ENCODE measurements around the gene CACHD1. TPM values are rescaled to one million over a fixed set of nuclear protein-coding genes. Genes with fewer than 3 reads are reported as not detected.

The CACHD1 gene
- polyA plus RNA-seq, 3 donors from 2014 or later: not detected

- Mint-ChIP-seq H3K4me1 (no peaks in the 10 kb centered on the region), H3K36me3 (no peaks in the 10 kb centered on the region), H3K4me3 (no peak overlapping the region), H3K27me3 (ENCODE audit: low read depth in 3 of 3) (peaks cover 0 to 7% (median 0%) of the 10 kb centered on the region in 3 donors), H3K9me3 (no peaks in the 10 kb centered on the region), H3K27ac (no peak overlapping the region)
- no peak for DNase-seq
Measured at GRCh38 chr1:64493831-64494230, 23.9 kb downstream of the CACHD1 start.

- no peaks in the 10 kb centered on the region for H3K4me1 Mint-ChIP-seq
- H3K9me3 Mint-ChIP-seq: no peaks in the 10 kb centered on the region
- H3K27ac Mint-ChIP-seq: no peak overlapping the region
- no peak for DNase-seq
- no peak overlapping the region for H3K4me3 Mint-ChIP-seq
- peaks cover 0 to 7% (median 0%) of the 10 kb centered on the region in 3 donors for H3K27me3 Mint-ChIP-seq (ENCODE audit: low read depth in 3 of 3)
- H3K36me3 Mint-ChIP-seq: no peaks in the 10 kb centered on the region
Measured at GRCh38 chr1:64494659-64495058, 24.7 kb downstream of the CACHD1 start.

GRCh38 chr1:64495878-64496277, 25.9 kb downstream of the CACHD1 start:
- H3K4me1 Mint-ChIP-seq: no peaks in the 10 kb centered on the region
- no peaks in the 10 kb centered on the region for H3K9me3 Mint-ChIP-seq
- H3K27me3 Mint-ChIP-seq (ENCODE audit: low read depth in 3 of 3): peaks cover 0 to 7% (median 1%) of the 10 kb centered on the region in 3 donors
- H3K27ac Mint-ChIP-seq: no peak overlapping the region
- H3K4me3 Mint-ChIP-seq: no peak overlapping the region
- H3K36me3 Mint-ChIP-seq: no peaks in the 10 kb centered on the region
- no peak for DNase-seq

GRCh38 chr1:64496606-64497005, 26.7 kb downstream of the CACHD1 start:
- no peak overlapping the region for H3K27ac Mint-ChIP-seq
- DNase-seq: no peak
- no peaks in the 10 kb centered on the region for H3K4me1 Mint-ChIP-seq
- no peaks in the 10 kb centered on the region for H3K36me3 Mint-ChIP-seq
- H3K9me3 Mint-ChIP-seq: no peaks in the 10 kb centered on the region
- H3K27me3 Mint-ChIP-seq (ENCODE audit: low read depth in 3 of 3): peaks cover 0 to 4% (median 4%) of the 10 kb centered on the region in 3 donors
- no peak overlapping the region for H3K4me3 Mint-ChIP-seq

- peaks cover 0 to 4% (median 3%) of the 10 kb centered on the region in 3 donors for H3K27me3 Mint-ChIP-seq (ENCODE audit: low read depth in 3 of 3)
Measured at GRCh38 chr1:64497088-64497883, 27.4 kb downstream of the CACHD1 start.

GRCh38 chr1:64498325-64498724, 28.4 kb downstream of the CACHD1 start:
- Mint-ChIP-seq H3K9me3 (no peaks in the 10 kb centered on the region), H3K27me3 (ENCODE audit: low read depth in 3 of 3) (peaks cover 0 to 4% (median 0%) of the 10 kb centered on the region in 3 donors), H3K27ac (no peak overlapping the region), H3K4me3 (no peak overlapping the region), H3K36me3 (no peaks in the 10 kb centered on the region), H3K4me1 (no peaks in the 10 kb centered on the region)
- DNase-seq: no peak

More at GRCh38 chr1:64497088-64497883, 27.4 kb downstream of the CACHD1 start:
- Mint-ChIP-seq H3K36me3 (no peaks in the 10 kb centered on the region), H3K4me3 (no peak overlapping the region), H3K27ac (no peak overlapping the region), H3K4me1 (no peaks in the 10 kb centered on the region), H3K9me3 (no peaks in the 10 kb centered on the region)
- no peak for DNase-seq

GRCh38 chr1:64499011-64499410, 29.1 kb downstream of the CACHD1 start:
- Mint-ChIP-seq H3K27ac (no peak overlapping the region), H3K4me1 (no peaks in the 10 kb centered on the region), H3K4me3 (no peak overlapping the region), H3K27me3 (ENCODE audit: low read depth in 3 of 3) (peaks cover 0 to 4% (median 2%) of the 10 kb centered on the region in 3 donors), H3K9me3 (no peaks in the 10 kb centered on the region), H3K36me3 (no peaks in the 10 kb centered on the region)
- DNase-seq: no peak

GRCh38 chr1:64499966-64500365, 30.0 kb downstream of the CACHD1 start:
- Mint-ChIP-seq H3K4me1 (peaks cover 3 to 5% of the 10 kb centered on the region in 2 donors), H3K36me3 (no peaks in the 10 kb centered on the region), H3K27ac (no peak overlapping the region), H3K27me3 (ENCODE audit: low read depth in 3 of 3) (peaks cover 0 to 5% (median 4%) of the 10 kb centered on the region in 3 donors), H3K9me3 (no peaks in the 10 kb centered on the region), H3K4me3 (no peak overlapping the region)
- no peak for DNase-seq

GRCh38 chr1:64502083-64502482, 32.2 kb downstream of the CACHD1 start:
- Mint-ChIP-seq H3K27ac (no peak overlapping the region), H3K27me3 (ENCODE audit: low read depth in 3 of 3) (peaks cover 4 to 8% (median 5%) of the 10 kb centered on the region in 3 donors), H3K4me3 (no peak overlapping the region)

GRCh38 chr1:64502931-64503330, 33.0 kb downstream of the CACHD1 start:
- H3K4me3 Mint-ChIP-seq: no peak overlapping the region
- no peaks in the 10 kb centered on the region for H3K36me3 Mint-ChIP-seq
- no peak for DNase-seq
- no peak overlapping the region for H3K27ac Mint-ChIP-seq
- H3K27me3 Mint-ChIP-seq (ENCODE audit: low read depth in 3 of 3): peaks cover 4 to 10% (median 6%) of the 10 kb centered on the region in 3 donors
- H3K4me1 Mint-ChIP-seq: peaks cover 7 to 12% of the 10 kb centered on the region in 2 donors
- peaks cover 0 to 1% (median 0%) of the 10 kb centered on the region in 6 donors for H3K9me3 Mint-ChIP-seq

More at GRCh38 chr1:64502083-64502482, 32.2 kb downstream of the CACHD1 start:
- peaks cover 0 to 1% (median 0%) of the 10 kb centered on the region in 6 donors for H3K9me3 Mint-ChIP-seq
- no peaks in the 10 kb centered on the region for H3K36me3 Mint-ChIP-seq
- peaks cover 7 to 12% of the 10 kb centered on the region in 2 donors for H3K4me1 Mint-ChIP-seq
- no peak for DNase-seq

- no peaks in the 10 kb centered on the region for H3K36me3 Mint-ChIP-seq
- H3K9me3 Mint-ChIP-seq: peaks cover 0 to 1% (median 0%) of the 10 kb centered on the region in 6 donors
- H3K4me3 Mint-ChIP-seq: peak overlapping the region; percentile 66 to 85 (median 72)
- H3K27ac Mint-ChIP-seq: no peak overlapping the region
- H3K27me3 Mint-ChIP-seq (ENCODE audit: low read depth in 3 of 3): peaks cover 4 to 13% (median 6%) of the 10 kb centered on the region in 3 donors
- no peak for DNase-seq
- peaks cover 7 to 12% of the 10 kb centered on the region in 2 donors for H3K4me1 Mint-ChIP-seq
Measured at GRCh38 chr1:64505232-64505943, 35.5 kb downstream of the CACHD1 start.

GRCh38 chr1:64505944-64506655, 36.2 kb downstream of the CACHD1 start:
- no peak overlapping the region for H3K27ac Mint-ChIP-seq
- peak in 1 of 3 donors; percentile 2 for DNase-seq
- H3K4me3 Mint-ChIP-seq: peak overlapping the region; percentile 60 to 85 (median 72)
- peaks cover 0 to 1% (median 0%) of the 10 kb centered on the region in 6 donors for H3K9me3 Mint-ChIP-seq
- H3K27me3 Mint-ChIP-seq (ENCODE audit: low read depth in 3 of 3): peaks cover 2 to 15% (median 6%) of the 10 kb centered on the region in 3 donors
- H3K4me1 Mint-ChIP-seq: peaks cover 7 to 12% of the 10 kb centered on the region in 2 donors
- H3K36me3 Mint-ChIP-seq: no peaks in the 10 kb centered on the region

GRCh38 chr1:64508629-64509028, 38.7 kb downstream of the CACHD1 start:
- Mint-ChIP-seq H3K9me3 (peaks cover 0 to 1% (median 0%) of the 10 kb centered on the region in 6 donors), H3K4me3 (no peak overlapping the region), H3K27ac (no peak overlapping the region), H3K4me1 (peaks cover 7 to 12% of the 10 kb centered on the region in 2 donors), H3K27me3 (ENCODE audit: low read depth in 3 of 3) (peaks cover 0 to 15% (median 6%) of the 10 kb centered on the region in 3 donors), H3K36me3 (no peaks in the 10 kb centered on the region)
- DNase-seq: no peak
